Esophagus squamous epithelium (tissue), 4 donors: Measurements from ENCODE around the gene EDN2.

ENCODE experiments used
- POLR2A ChIP-seq, 4 donors: fragments of 450-650 bp; IDR thresholded peaks; one replicate each; pipeline ENCODE4 v1.6.1; 2017; ENCODE audit warnings: antibody characterized with exemption in 4 of 4, mild to moderate bottlenecking in 4 of 4, moderate library complexity in 3 of 4
- TF ChIP-seq, protein P1 (sequence below), 6 experiments: fragments of 450-650 bp in 4 of 6; fragments of 200-600 bp in 2 of 6; sonication (generic) in 2 of 6; IDR thresholded peaks; one replicate each; pipeline ENCODE4 v1.5.1; 2016 to 2019; ENCODE audit warnings: antibody characterized with exemption in 6 of 6, mild to moderate bottlenecking in 4 of 6, moderate library complexity in 4 of 6

DNA sequence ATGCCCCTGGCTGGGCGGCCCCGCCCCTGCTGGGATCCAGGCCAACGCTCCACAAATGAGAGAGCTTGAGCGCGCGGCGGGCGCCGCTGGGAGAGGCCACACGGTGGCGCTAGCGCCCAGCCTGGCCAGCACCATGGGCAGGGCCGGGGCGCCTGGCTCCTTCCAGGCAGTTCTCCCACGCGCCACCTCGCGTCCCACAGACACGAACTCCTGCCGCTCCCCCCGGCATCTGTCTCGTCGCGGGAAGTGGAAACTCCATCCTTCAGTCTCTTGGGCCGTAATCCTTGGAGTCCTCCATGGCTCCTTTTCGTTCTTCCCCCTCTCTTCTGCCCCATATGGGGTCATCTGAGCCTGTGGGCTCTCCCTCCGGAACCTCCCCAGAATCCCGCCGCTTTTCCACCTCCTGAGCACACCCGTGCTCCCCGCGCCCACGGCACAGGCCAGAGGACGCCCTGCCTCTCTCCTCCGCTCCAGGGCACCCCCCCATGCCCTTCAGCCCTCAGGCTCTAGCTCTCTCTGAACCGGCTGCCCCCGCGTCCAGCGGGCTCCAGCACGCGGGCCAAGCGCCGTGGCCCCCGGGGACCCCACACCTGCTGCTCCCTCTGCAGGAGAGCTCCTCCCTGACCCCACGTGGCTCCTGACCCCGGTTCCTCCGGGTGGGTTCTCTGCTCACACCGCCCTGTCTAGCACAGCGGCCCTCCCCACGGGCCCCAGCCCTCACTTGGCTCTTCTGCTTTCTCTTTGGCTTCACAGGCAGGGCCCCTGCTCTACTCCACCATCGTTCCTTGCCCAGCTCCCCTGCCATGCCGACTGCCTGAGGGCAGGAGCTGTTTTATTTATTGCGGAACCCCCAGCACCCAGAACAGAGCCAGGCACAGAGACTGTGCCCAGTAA is 31.9 kb upstream of the EDN2 start:
- TF ChIP-seq, protein P1, sequence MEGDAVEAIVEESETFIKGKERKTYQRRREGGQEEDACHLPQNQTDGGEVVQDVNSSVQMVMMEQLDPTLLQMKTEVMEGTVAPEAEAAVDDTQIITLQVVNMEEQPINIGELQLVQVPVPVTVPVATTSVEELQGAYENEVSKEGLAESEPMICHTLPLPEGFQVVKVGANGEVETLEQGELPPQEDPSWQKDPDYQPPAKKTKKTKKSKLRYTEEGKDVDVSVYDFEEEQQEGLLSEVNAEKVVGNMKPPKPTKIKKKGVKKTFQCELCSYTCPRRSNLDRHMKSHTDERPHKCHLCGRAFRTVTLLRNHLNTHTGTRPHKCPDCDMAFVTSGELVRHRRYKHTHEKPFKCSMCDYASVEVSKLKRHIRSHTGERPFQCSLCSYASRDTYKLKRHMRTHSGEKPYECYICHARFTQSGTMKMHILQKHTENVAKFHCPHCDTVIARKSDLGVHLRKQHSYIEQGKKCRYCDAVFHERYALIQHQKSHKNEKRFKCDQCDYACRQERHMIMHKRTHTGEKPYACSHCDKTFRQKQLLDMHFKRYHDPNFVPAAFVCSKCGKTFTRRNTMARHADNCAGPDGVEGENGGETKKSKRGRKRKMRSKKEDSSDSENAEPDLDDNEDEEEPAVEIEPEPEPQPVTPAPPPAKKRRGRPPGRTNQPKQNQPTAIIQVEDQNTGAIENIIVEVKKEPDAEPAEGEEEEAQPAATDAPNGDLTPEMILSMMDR (IDR thresholded peaks at IDR 0.05): peak; percentile 83 to 94 (median 87)
- TF ChIP-seq POLR2A (IDR thresholded peaks at IDR 0.05): no peak
